ACHN (cell line): ENCODE data around the gene GAB4.
"Not testable (repeated sequence)": the region's sequence is repeated elsewhere in the genome, so short reads cannot be mapped to it uniquely, and the experiment has no call there.

Experiments used
- DNase-seq: peaks from one replicate; pipeline ENCODE4 v3.0.0-alpha.2; 2015
- in situ Hi-C: cut with HindIII; loops from 2 replicates; pipeline ENCODE4 v1.10.0; 2017; ENCODE audit warnings: low sequenced_read_pairs, low pct_ligation_motif_present, low pct_unique_long_range_greater_than_20kb

The GAB4 gene

GRCh38 chr22:16961477-16962186 is 46.4 kb downstream of the GAB4 start:
- DNase-seq, result no peak
- in situ Hi-C loops, result no loop called here

- no peak for DNase-seq
- in situ Hi-C loops, result no loop called here
These were observed 47.2 kb downstream of the GAB4 start for GRCh38 chr22:16960884-16961249.

GRCh38 chr22:16960220-16960883 is 47.7 kb downstream of the GAB4 start:
- DNase-seq, result no peak
- in situ Hi-C loops, result no loop called here

- no peak for DNase-seq
- in situ Hi-C loops, result no loop called here
These were observed 48.6 kb downstream of the GAB4 start for GRCh38 chr22:16959345-16959930.

- DNase-seq, result no peak
- in situ Hi-C loops, result no loop called here
These were observed 49.5 kb downstream of the GAB4 start for GRCh38 chr22:16958475-16958874.

- DNase-seq, result no peak
- in situ Hi-C loops, result no loop called here
These were observed 50.2 kb downstream of the GAB4 start for GRCh38 chr22:16957781-16958180.

- in situ Hi-C loops, result no loop called here
- no peak for DNase-seq
These were observed 51.7 kb downstream of the GAB4 start for GRCh38 chr22:16956290-16956689.

- in situ Hi-C loops, result no loop called here
- no peak for DNase-seq
These were observed 52.3 kb downstream of the GAB4 start for GRCh38 chr22:16955678-16956210.

- DNase-seq, result no peak
- in situ Hi-C loops, result no loop called here
These were observed 52.9 kb downstream of the GAB4 start for GRCh38 chr22:16955081-16955480.

GRCh38 chr22:16954060-16954403 is 54.0 kb downstream of the GAB4 start:
- in situ Hi-C loops, result no loop called here
- no peak for DNase-seq

- in situ Hi-C loops, result no loop called here
These were observed 54.6 kb downstream of the GAB4 start for GRCh38 chr22:16953206-16954059.

GRCh38 chr22:16949561-16949960 is 58.5 kb downstream of the GAB4 start:
- no peak for DNase-seq
- in situ Hi-C loops, result no loop called here

More at GRCh38 chr22:16953206-16954059, 54.6 kb downstream of the GAB4 start:
- DNase-seq, result no peak

GRCh38 chr22:16937811-16938210 is 70.2 kb downstream of the GAB4 start:
- no peak for DNase-seq
- in situ Hi-C loops, result no loop called here

GRCh38 chr22:16937209-16937608 is 70.8 kb downstream of the GAB4 start:
- in situ Hi-C loops, DNase-seq: not testable (repeated sequence)

GRCh38 chr22:16936625-16937024 is 71.4 kb downstream of the GAB4 start:
- no peak for DNase-seq
- in situ Hi-C loops, result no loop called here

- DNase-seq, result no peak
- in situ Hi-C loops, result no loop called here
These were observed 72.8 kb downstream of the GAB4 start for GRCh38 chr22:16935209-16935608.

- in situ Hi-C loops, result no loop called here
These were observed 74.4 kb downstream of the GAB4 start for GRCh38 chr22:16933291-16934282.

GRCh38 chr22:16932577-16932976 is 75.4 kb downstream of the GAB4 start:
- in situ Hi-C loops, result no loop called here
- peak; percentile 10 for DNase-seq

More at GRCh38 chr22:16933291-16934282, 74.4 kb downstream of the GAB4 start:
- DNase-seq, result no peak
